Cardiac muscle cell (in vitro differentiated cells and primary cell): ENCODE results near the gene TMEM209. TPM values are rescaled to one million over a fixed set of nuclear protein-coding genes. Genes with fewer than 3 reads are reported as not detected.
"Not testable (repeated sequence)": the region's sequence is repeated elsewhere in the genome, so short reads cannot be mapped to it uniquely, and the experiment has no call there.

ENCODE experiments used
- DNase-seq, 2 donors: peaks; one replicate each; pipeline versions ENCODE4 v3.0.0 to v3.0.0-alpha.2; 2010 to 2017; ENCODE audit warnings: low read depth in 1 of 2, low spot score in 1 of 2
- H3K27ac ChIP-seq: fragments of 200-600 bp; sonication (generic); 2 replicates; pipeline ENCODE4 v1.5.1; 2016
- H3K27me3 ChIP-seq: fragments of 200-600 bp; sonication (generic); 2 replicates; pipeline ENCODE4 v1.6.0; 2016; ENCODE audit warnings: control low read depth
- H3K36me3 ChIP-seq: fragments of 200-600 bp; sonication (generic); 2 replicates; pipeline ENCODE4 v1.5.1; 2016; ENCODE audit warnings: control low read depth
- H3K4me1 ChIP-seq: fragments of 200-600 bp; sonication (generic); 2 replicates; pipeline ENCODE4 v1.8.1; 2017; ENCODE audit warnings: low read depth, mild to moderate bottlenecking, mixed run types
- H3K4me3 ChIP-seq: fragments of 200-600 bp; sonication (generic); 2 replicates; pipeline ENCODE4 v1.5.1; 2016; ENCODE audit warnings: mild to moderate bottlenecking
- H3K9me3 ChIP-seq: fragments of 200-600 bp; sonication (generic); 2 replicates; pipeline ENCODE4 v1.5.1; 2017; ENCODE audit warnings: low read depth, mild to moderate bottlenecking, control low read depth
- CTCF ChIP-seq: IDR thresholded peaks from 2 replicates; pipeline ENCODE4 v1.5.1; 2012; ENCODE audit warnings: low read depth, mild to moderate bottlenecking, low read length
- polyA plus RNA-seq: library from polyadenylated mRNA; unstranded; fragments of >200 nt; fragmentation: Nextera tagmentation; extraction: Ambion mirVana; gene quantifications from 2 replicates; pipeline ENCODE4 v1.2.1, GENCODE V29; 2016
- total RNA-seq: library from RNA; depleted of rRNA; stranded (reverse); fragments of >200 nt; gene quantifications from 2 replicates; pipeline ENCODE4 v1.2.3, GENCODE V29; 2016

The TMEM209 gene
- total and polyA plus RNA-seq, 2 experiments from 2014 or later, result 14.0 to 14.2 TPM

GRCh38 chr7:130187360-130187759 lies 17.8 kb downstream of the TMEM209 start:
- H3K9me3 ChIP-seq, result no peaks in the 10 kb centered on the region
- H3K4me3 ChIP-seq, result no peak overlapping the region
- no peaks in the 10 kb centered on the region for H3K27me3 ChIP-seq
- DNase-seq, result no peak
- H3K4me1 ChIP-seq, result peaks cover 4% of the 10 kb centered on the region
- no peak overlapping the region for H3K27ac ChIP-seq
- H3K36me3 ChIP-seq, result peaks cover 26% of the 10 kb centered on the region
- no peak for TF ChIP-seq CTCF

- H3K9me3 ChIP-seq, DNase-seq, H3K27me3 ChIP-seq, H3K4me3 ChIP-seq, H3K4me1 ChIP-seq, H3K27ac ChIP-seq: not testable (repeated sequence)
- H3K36me3 ChIP-seq, result peaks cover 25% of the 10 kb centered on the region
These were observed 20.9 kb downstream of the TMEM209 start for GRCh38 chr7:130184349-130184748.

- TF ChIP-seq CTCF, result no peak
These were observed 22.2 kb downstream of the TMEM209 start for GRCh38 chr7:130182990-130183389.

GRCh38 chr7:130181263-130181605 lies 24.0 kb downstream of the TMEM209 start:
- Histone ChIP-seq H3K9me3 (no peaks in the 10 kb centered on the region), H3K27ac (no peak overlapping the region), H3K27me3 (no peaks in the 10 kb centered on the region), H3K4me3 (no peak overlapping the region), H3K4me1 (no peaks in the 10 kb centered on the region), H3K36me3 (peaks cover 26% of the 10 kb centered on the region)
- DNase-seq, result no peak
- no peak for TF ChIP-seq CTCF

More at GRCh38 chr7:130182990-130183389, 22.2 kb downstream of the TMEM209 start:
- Histone ChIP-seq H3K27ac (no peak overlapping the region), H3K36me3 (peaks cover 26% of the 10 kb centered on the region), H3K9me3 (no peaks in the 10 kb centered on the region), H3K4me1 (peaks cover 4% of the 10 kb centered on the region), H3K27me3 (no peaks in the 10 kb centered on the region), H3K4me3 (no peak overlapping the region)
- no peak for DNase-seq

- no peak overlapping the region for H3K27ac ChIP-seq
- no peaks in the 10 kb centered on the region for H3K4me1 ChIP-seq
- no peak overlapping the region for H3K4me3 ChIP-seq
- no peaks in the 10 kb centered on the region for H3K9me3 ChIP-seq
- no peak for TF ChIP-seq CTCF
- no peaks in the 10 kb centered on the region for H3K27me3 ChIP-seq
- peaks cover 26% of the 10 kb centered on the region for H3K36me3 ChIP-seq
- DNase-seq, result no peak
These were observed 24.5 kb downstream of the TMEM209 start for GRCh38 chr7:130180571-130181262.

- no peak for DNase-seq
- Histone ChIP-seq H3K36me3 (peaks cover 29% of the 10 kb centered on the region), H3K4me1 (no peaks in the 10 kb centered on the region), H3K4me3 (no peak overlapping the region), H3K27ac (no peak overlapping the region), H3K27me3 (no peaks in the 10 kb centered on the region), H3K9me3 (no peaks in the 10 kb centered on the region)
- TF ChIP-seq CTCF, result no peak
These were observed 25.6 kb downstream of the TMEM209 start for GRCh38 chr7:130179631-130180030.
